ENCODE results near the gene GRIP2. TPM values are rescaled to one million over a fixed set of nuclear protein-coding genes. Genes with fewer than 3 reads are reported as not detected.

GRIP2 gene
- total RNA-seq, 1 donor from 2014 or later: 0.52 TPM

GRCh38 chr3:14552041-14552648, 12.0 kb upstream of the GRIP2 start:
- H3K36me3 ChIP-seq: no peaks in the 10 kb centered on the region
- no peaks in the 10 kb centered on the region for H3K9me3 ChIP-seq
- intact Hi-C loops (cut with DNase I): no loop called here

GRCh38 chr3:14550651-14551611, 10.8 kb upstream of the GRIP2 start:
- Histone ChIP-seq H3K4me3 (no peak overlapping the region), H3K27ac (no peak overlapping the region), H3K36me3 (no peaks in the 10 kb centered on the region), H3K4me1 (no peaks in the 10 kb centered on the region), H3K27me3 (peaks cover 15% of the 10 kb centered on the region), H3K9me3 (no peaks in the 10 kb centered on the region)
- intact Hi-C loops (cut with DNase I): no loop called here
- no peak for TF ChIP-seq CTCF (IDR thresholded peaks at IDR 0.05)
- DNase-seq (no peak), ATAC-seq (no peak)

More at GRCh38 chr3:14552041-14552648, 12.0 kb upstream of the GRIP2 start:
- ATAC-seq (no peak), DNase-seq (no peak)
- Histone ChIP-seq H3K4me3 (no peak overlapping the region), H3K4me1 (no peaks in the 10 kb centered on the region), H3K27ac (no peak overlapping the region), H3K27me3 (peaks cover 24% of the 10 kb centered on the region)
- no peak for TF ChIP-seq CTCF (IDR thresholded peaks at IDR 0.05)

GRCh38 chr3:14550181-14550580, 10.0 kb upstream of the GRIP2 start:
- DNase-seq (no peak), ATAC-seq (no peak)
- no peak for TF ChIP-seq CTCF (IDR thresholded peaks at IDR 0.05)
- Histone ChIP-seq H3K9me3 (no peaks in the 10 kb centered on the region), H3K4me1 (no peaks in the 10 kb centered on the region), H3K27me3 (peaks cover 10% of the 10 kb centered on the region), H3K27ac (no peak overlapping the region), H3K36me3 (no peaks in the 10 kb centered on the region), H3K4me3 (no peak overlapping the region)
- intact Hi-C loops (cut with DNase I): no loop called here

GRCh38 chr3:14549256-14549919, 9.2 kb upstream of the GRIP2 start:
- Histone ChIP-seq H3K9me3 (no peaks in the 10 kb centered on the region), H3K36me3 (no peaks in the 10 kb centered on the region), H3K4me1 (no peaks in the 10 kb centered on the region), H3K4me3 (no peak overlapping the region), H3K27ac (no peak overlapping the region), H3K27me3 (peaks cover 10% of the 10 kb centered on the region)
- intact Hi-C loops (cut with DNase I): no loop called here
- TF ChIP-seq CTCF (IDR thresholded peaks at IDR 0.05): peak; percentile 18
- no peak for ATAC-seq
- DNase-seq: no peak

GRCh38 chr3:14548321-14548729, 8.2 kb upstream of the GRIP2 start:
- peak; percentile 62 for TF ChIP-seq CTCF (IDR thresholded peaks at IDR 0.05)
- Histone ChIP-seq H3K27ac (no peak overlapping the region), H3K36me3 (no peaks in the 10 kb centered on the region), H3K9me3 (no peaks in the 10 kb centered on the region), H3K4me1 (no peaks in the 10 kb centered on the region), H3K27me3 (peaks cover 10% of the 10 kb centered on the region), H3K4me3 (no peak overlapping the region)
- ATAC-seq: peak; percentile 81
- intact Hi-C loops (cut with DNase I): no loop called here
- DNase-seq: no peak
